T-helper 22 cell (primary cell): ENCODE data around the gene IFT22.
"Not testable (repeated sequence)": the region's sequence is repeated elsewhere in the genome, so short reads cannot be mapped to it uniquely, and the experiment has no call there.

Experiments
- DNase-seq: peaks from one replicate; pipeline ENCODE4 v3.0.0-alpha.2; 2020; ENCODE audit warnings: low read depth

Gene IFT22

DNA sequence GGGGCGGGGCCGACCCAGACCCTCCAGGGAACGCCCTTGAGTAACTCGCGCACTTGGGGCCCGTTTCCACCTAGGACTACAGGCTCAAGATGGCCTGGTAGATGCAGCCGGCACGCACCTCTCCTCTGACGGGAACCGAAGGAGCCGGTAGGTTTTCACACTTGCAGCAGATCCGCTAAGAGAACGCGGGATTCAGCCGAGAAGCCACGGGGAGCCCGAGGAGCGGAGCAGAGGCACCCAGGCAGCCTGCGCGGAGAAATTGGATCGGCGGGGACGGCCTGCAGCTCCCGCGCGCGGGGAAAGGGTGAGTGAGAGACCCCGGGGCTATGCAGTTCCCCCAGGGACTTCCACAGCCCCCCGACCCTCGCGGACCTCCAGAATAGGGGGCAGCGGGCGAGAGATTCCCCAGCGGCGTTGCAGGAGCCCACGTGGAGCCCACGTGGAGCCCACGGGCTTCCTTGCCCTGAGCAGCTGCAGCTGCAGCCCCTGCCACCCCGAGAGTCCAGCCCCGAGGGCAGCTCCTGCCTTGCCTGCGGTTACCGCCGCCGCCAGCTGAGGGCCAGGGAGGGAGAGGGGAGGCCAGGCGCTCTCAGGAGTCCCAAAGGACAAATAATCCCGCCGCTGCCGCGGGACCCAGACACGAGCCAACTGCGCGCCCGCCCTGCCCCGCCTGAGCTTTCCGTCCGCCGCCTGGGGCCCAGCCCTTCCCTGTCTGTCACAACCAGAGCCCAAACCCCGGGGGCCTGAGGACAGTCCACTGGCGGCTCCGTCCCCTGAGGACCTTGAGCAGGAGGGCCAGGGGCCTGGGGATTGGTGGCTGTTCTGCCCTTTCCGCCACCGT, 13.1 kb downstream of the IFT22 start:
- no peak for DNase-seq

DNA sequence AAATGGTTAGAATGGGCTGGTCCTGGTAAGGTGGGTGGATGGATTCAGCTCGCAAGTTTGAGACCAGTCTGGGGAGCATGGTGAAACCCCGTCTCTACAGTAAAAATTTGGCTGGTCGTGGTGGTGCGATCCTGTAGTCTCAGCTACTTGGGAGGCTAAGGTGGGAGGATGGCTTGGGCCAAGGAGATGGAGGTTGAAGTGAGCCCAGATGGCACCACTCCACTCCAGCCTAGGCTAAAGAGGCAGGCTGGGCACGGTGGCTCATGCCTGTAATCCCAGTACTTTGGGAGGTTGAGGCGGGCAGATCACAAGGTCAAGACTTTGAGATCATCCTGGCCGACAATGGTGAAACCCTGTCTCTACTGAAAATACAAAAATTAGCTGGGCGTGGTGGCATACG, 15.3 kb downstream of the IFT22 start:
- no peak for DNase-seq

DNA sequence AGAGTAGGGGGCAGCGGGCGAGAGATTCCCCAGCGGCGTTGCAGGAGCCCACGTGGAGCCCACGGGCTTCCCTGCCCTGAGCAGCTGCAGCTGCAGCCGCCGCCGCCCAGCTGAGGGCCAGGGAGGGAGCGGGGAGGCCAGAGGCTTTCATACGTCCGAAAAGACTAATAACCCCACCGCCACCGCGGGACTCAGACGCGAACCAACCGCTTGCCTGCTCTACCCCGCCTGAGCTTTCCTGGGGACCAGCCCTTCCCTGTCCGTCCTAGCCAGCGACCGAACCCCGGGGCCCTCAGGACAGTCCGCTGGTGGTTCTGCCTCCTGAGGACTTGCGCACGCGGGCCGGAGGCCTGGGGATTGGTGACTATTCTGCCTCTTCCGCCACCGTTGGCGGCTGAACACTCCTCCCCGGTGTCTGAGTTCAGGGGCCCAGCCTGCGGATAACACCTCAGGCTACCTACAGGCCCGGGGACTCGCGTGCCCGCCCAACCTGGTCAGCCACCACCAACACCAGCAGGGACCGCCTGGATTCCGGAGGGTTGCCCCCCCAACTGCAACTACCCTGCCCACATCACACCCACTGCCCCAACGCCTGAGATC, 18.4 kb downstream of the IFT22 start:
- DNase-seq: no peak

DNA sequence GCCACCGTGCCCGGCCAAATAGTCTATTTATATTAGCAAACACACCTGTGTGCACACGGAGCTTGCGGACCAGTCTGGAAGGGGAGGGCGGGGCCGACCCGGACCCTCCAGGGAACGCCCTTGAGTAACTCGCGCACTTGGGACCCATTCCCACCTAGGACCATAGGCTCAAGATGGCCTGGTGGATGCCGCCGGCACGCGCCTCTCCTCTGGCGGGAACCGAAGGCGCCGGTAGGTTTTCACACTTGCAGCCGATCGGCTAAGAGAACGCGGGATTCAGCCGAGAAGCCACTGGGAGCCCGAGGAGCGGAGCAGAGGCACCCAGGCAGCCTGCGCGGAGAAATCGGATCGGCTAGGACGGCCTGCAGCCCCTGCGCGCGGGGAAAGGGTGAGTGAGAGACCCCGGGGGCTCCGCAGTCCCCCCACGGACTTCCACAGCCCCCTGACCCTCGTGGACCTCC, 18.9 kb downstream of the IFT22 start:
- DNase-seq: no peak

DNA sequence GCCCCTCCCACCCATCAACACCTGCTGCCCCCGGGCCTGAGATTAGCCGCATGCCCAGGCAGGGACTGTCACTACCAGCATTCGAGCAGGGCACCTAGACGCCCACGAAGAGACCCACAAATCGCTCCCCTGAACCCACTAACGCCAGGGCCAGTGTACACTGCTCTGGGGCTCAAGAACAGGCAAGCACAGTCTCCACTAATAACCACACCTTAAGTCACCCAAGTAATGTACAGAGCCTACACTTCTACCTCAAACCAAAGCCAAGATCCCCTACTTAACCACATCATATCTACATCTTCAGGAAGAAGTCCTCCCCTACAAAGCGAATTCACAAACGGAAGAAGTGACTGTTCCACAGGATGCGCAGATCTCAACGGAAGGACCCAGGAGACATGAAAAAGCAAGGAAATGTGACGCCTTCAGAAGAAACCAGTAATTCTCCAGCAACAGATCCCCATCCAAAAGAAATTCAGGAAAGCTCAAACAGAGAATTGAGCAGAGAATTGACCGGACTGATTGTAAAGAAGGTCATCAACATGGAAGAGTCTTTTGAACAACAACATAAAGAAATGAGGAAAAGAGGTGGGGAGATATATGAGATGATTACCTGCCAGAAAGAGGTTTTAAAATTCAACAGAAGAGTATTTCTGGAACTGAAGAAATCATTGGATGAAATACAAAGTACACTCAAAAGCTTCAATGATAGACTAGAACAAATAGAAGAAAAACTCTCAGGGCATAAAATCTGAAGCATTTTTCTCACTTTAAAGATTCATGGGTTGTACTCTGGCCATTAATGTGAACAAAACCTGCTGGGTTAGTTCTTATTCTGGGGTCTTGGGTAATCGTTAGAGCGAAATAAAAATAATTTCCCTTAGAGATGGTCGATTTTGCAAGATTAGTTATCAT, 20.9 kb downstream of the IFT22 start:
- DNase-seq: no peak

DNA sequence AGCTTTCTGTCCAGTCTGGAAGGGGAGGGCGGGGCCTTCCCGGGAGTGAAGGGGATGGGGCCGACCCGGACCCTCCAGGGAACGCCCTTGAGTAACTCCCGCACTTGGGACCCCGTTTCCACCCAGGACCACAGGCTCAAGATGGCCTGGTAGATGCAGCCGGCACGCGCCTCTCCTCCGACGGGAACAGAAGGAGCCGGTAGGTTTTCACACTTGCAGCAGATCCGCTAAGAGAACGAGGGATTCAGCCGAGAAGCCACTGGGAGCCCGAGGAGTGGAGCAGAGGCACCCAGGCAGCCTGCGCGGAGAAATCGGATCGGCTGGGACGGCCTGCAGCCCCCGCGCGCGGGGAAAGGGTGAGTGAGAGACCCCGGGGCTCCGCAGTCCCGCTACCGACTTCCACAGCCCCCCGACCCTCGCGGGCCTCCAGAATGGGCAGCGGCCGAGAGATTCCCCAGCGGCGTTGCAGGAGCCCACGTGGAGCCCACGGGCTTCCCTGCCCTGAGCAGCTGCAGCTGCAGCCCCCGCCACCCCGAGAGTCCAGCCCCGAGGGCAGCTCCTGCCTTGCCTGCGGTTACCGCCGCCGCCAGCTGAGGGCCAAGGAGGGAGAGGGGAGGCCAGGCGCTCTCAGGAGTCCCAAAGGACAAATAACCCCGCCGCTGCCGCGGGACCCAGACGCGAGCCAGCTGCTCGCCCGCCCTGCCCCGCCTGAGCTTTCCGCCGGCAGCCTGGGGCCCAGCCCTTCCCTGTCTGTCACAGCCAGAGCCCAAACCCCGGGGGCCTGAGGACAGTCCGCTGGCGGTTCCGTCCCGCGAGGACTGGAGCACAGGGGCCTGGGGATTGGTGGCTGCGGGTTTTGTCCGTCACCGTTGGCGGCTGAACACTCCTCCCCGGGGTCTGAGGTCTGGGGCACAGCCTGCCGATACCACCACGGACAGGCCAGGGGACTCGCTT, 21.8 kb downstream of the IFT22 start:
- no peak for DNase-seq

DNA sequence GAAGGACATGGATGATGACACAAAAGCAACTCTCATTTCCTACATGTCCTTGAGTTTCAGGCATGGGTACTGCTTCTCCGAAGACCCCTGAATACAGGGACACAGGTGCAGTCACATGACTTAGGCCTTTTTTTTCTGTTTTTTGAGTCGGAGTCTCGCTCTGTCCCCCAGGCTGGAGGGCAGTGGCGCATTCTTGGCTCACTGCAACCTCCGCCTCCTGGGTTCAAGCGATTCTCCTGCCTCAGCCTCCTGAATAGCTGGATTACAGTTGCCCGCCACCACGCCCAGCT, 26.8 kb downstream of the IFT22 start:
- no peak for DNase-seq

DNA sequence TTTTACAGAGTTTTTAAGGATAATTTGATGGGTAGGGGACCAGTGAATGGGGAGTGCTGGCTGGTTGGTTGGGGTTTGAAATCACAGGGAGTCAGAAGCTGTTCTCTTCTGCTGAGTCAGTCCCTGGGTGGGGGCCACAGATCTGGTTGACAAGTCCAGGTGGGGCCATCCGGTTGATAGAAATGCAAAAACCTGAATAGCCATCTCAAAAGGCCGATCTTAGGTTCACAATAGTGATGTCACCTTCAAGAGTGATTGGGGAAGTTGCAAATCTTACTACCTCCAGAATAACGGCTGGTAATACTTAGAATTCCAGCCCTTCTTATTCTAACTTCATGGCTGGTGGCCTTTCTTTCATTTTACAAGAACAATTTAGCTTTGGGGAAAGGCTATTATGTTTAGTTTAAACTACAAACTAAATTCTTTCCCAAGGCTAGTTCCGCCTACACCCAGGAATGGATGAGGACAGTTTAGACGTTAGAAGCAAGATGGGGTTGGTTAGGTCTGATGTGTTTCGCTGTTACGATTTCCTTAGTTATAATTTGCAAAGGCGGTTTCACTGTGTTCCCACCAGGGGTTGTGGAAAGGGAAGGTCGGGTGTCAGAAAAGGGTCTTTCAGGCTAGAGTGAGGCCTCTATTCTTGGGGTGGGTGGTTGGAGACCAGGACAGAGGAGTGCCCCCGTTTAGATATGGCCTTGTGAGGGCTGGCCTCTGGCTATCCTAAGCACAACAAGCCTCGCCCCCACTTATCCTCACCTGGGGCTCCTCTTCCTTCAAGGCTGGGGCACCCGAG, 27.4 kb downstream of the IFT22 start:
- DNase-seq: no peak

DNA sequence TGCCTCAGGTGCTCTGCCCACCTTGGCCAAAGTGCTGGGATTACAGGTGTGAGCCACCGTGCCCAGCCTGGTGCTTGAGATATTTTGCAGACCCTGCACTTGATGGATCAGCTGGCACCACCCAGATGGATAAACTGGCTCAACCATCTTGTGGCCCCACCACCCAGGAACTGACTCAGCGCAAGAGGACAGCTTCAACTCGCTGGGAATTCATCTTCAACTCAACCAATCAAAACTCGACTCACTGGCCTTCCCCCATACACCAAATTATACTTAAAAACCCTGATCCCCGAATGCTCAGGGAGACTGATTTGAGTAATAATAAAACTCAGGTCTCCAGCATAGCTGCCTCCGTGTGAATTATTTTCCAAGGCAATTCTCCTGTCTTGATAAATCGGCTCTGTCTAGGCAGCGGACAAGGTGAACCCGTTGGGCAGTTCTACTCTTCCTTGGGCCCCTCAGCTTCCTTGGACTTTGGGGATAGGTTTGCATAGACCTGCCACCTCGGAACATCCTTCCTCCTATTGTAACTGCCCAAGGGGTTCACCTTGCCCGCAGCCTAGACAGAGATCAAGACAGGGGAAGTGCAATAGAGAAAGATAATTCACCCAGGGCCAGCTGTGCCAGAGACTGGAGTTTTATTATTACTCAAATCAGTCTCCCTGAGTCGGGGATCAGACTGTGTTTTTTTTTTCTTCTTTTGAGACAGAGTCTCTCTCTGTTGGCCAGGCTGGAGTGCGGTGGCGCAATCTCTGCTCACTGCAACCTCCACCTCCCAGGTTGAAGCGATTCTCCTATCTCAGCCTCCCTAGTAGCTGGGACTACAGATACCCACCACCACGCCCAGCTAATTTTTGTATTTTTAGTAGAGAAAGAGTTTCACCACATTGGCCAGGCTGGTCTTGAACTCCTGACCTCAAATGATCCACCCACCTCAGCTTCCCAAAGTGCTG, 28.3 kb downstream of the IFT22 start:
- not testable (repeated sequence) for DNase-seq

DNA sequence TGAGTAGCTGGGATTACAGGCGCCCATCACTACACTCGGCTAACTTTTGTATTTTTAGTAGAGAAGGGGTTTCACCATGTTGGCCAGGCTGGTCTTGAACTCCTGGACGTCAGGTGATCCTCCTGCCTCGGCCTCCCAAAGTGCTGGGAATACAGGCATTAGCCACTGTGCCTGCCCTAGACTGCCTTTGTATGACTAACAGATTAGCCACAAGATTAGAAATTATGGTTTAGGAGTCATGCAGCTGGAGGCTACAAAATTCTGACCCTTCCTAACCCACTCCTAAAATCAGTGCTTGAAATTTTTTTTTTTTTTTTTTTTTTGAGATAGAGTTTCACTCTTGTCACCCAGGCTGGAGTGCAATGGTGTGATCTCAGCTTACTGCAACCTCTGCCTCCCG, 29.0 kb downstream of the IFT22 start:
- DNase-seq: not testable (repeated sequence)

DNA sequence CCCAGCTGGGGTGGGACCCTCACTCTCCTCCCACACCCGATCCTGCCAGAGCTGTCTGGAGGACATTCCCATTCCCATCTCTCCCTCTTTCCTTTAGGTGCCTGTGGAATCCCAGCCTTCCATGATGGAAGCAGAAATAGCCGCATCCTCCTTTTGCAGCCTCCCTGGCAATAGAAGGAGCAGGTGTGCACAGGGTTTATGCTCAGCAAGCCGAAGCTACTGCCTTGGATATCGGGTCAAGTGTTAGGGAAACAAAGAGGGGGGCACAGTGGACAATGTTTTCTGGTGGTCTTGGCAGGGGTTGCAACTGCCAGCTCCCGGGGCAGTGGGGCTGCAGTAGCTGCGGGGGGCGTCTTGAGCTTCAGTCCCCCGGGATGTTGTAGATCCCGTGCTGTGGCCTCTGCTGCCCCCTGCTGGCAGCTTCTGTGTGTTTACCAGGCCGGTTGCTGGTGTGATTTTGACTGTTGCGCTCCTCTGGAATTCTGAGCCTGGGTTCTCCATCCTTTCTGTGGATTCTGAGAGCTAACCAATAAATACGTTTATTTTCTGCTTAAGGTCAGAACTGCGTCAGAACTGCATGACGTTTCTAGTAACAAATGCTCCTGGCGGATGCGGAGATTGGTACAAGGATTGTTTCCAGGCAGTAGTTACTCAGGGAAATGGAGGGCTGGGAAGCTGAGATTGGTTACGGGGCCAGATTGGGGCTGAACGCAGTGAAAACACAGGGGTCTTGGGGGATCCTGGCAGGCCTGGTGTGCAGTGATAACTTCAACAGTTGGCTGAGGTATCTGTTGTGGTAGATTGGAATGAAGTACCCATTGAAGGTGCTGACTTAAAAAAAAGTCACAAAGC, 31.2 kb downstream of the IFT22 start:
- DNase-seq: peak; percentile 9

DNA sequence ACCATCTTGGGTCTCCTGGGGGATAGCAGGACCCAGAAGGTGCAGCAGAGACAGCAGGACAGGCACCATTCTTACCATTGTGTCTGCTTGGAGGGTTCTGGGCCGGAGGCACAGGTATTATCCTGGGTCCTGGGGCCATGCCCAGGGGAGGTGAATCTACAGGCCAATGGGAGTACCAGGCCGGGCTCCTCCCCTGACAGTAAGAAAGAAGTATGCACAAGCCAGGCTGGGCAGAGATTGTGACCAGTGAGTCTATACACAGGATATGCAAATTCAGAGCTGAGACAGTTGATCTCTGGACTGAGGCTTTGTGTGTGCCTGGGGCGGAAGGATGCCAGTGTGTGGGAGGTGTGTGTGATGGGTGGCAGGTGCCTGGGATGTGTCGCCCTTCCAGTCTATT, 31.9 kb downstream of the IFT22 start:
- DNase-seq: not testable (repeated sequence)

DNA sequence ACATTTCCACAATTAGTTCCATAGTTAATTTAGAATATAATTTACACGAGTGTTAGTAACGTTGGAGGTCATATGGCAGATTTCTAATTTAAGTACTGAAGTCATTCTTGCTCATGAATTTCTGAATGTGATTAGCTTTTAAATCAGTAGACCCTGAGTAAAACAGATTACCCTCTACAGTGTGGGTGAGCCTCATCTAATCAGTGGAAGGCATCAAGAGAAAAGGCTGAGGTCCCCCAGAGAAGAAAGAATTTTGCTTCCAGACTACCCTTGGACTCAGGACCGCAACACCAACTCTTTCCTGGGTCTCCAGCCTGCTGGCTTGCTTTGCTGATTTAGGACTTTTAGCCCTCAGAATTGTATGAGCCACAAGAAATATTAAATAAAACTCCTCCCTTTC, 33.2 kb downstream of the IFT22 start:
- no peak for DNase-seq

DNA sequence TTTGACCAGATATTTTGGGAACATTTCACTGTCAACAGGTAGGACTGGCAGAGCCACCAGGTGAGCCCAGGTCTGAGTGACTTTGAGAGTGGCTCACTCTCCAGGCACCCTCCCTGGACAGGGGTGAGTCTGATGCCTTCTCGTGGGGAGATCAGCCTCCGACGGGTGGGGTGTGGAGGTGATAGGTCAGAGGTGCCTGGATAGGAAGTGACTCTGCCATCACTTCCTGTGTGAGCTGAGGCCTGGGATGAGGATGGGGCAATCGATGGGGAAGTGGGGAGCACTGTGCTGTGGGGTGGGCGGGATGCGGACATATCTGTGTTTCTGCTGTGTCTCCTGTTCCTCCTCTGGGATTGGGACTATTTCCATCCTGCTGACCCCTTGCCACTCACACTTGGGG, 34.6 kb downstream of the IFT22 start:
- no peak for DNase-seq

DNA sequence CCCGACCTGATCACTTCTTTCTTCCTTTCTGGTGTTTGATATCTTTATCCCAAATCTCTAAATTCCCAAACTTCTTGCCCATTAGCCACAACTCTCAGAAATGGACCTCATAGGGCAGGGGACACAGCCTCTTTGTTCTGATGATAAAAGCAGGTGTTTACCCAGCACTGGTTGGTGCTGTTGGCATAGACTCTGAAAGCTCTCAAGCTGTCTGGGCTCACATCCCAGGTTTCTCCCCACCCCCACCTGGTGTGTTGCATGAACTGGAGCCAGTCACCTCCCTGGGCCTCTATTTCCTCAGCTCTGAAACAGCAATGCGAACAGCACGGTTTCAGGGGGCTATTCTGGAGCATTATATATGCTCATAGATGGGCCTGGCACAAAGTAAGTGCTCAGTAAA, 35.7 kb downstream of the IFT22 start:
- DNase-seq: not testable (repeated sequence)

DNA sequence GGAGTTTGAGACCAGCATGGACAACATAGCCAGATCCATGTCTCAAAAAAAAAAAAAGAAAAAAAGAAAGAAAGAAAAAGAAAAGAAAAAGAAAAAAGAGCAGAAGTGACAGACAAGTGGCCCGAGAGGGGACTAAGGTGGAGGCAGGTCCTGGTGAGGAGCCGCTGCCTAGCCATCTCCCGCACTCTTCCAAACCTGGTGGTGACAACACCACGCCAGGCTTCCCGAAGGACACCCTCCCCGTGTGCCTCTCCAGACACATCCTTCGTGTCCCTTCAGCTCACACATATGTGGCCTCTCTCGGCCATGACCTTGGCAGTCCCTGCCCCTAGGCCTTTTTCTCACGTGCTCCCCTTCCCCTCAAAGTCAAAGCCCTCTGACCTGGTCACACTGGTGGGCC, 36.4 kb downstream of the IFT22 start:
- no peak for DNase-seq

DNA sequence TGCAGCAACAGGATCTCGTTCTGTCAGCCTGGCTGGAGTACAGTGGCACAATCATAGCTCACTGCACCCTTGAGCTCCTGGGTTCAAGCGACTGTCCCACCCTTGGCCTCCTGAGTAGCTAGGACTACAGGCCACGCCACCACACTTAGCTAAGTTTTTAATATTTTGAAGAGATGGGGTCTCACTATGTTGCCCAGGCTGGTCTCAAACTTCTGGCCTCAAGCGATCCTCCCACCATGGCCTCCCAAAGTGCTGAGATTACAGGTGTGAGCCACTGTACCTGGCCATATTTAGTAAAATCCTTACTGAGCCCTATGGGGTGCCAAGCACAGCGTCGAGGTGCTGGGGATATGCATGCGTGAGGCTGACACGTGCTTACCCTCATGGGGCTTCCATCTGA, 40.7 kb downstream of the IFT22 start:
- not testable (repeated sequence) for DNase-seq

DNA sequence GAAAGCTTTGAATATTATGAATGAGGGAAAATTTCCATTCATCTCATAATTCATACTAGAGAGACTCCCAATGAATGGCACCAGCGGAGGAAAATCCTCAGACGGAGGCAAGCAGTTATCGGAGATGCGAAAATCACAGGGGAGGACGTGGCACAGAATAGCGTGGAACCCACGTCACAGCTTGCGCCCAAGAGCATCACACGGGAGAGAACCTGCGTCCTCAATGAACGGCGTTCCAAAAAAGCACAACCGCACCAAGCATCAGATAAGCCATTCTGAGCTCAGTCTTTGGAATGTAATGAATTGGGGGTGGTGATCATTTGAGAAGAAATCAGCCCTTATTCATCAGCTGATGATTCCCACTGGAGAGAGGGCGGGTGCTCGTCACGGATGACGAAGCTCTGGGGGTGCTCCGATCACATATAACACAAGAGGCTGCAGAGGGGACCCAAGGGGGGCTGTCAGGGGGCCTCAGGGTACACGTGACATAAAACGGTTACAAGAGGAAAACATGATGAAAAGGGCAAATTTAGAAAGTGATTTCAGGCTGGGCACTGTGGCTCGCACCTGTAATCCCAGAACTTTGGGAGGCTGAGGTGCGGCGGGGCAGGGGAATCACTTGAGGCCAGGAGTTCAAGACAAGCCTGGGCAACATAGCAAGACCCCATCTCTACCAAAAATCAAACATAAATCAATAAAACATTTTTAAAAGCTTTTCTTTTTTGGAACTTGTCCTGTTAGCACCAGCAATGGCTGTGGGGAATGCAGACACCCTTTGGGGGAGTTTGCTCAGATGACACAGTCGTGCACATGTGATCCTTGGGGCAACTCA, 42.9 kb downstream of the IFT22 start:
- no peak for DNase-seq
